Mucosa of descending colon (tissue), 3 donors: ENCODE measurements around the gene PCDH9. TPM values are rescaled to one million over a fixed set of nuclear protein-coding genes. Genes with fewer than 3 reads are reported as not detected.

Experiments
- ATAC-seq: fragments of 200-7000 bp; cut with Tn5 transposase; one replicate; pipeline ENCODE4 v1.9.1; 2020; ENCODE audit warnings: mild to moderate bottlenecking, moderate library complexity
- DNase-seq, 3 donors: peaks; one replicate each; pipeline ENCODE4 v3.0.0-alpha.2; 2020
- H3K36me3 ChIP-seq: fragments of 200-600 bp; one replicate; pipeline ENCODE4 v1.8.0; 2021; ENCODE audit warnings: low read depth, mild to moderate bottlenecking
- H3K4me1 ChIP-seq: fragments of 200-600 bp; one replicate; pipeline ENCODE4 v1.8.0; 2021; ENCODE audit warnings: low read depth, mild to moderate bottlenecking
- H3K4me3 ChIP-seq: fragments of 200-600 bp; one replicate; pipeline ENCODE4 v1.8.0; 2021; ENCODE audit warnings: mild to moderate bottlenecking
- H3K9me3 ChIP-seq: fragments of 200-600 bp; one replicate; pipeline ENCODE4 v1.8.0; 2021; ENCODE audit warnings: mild to moderate bottlenecking
- CTCF ChIP-seq: fragments of 200-600 bp; IDR thresholded peaks from one replicate; pipeline ENCODE4 v1.8.0; 2022; ENCODE audit warnings: antibody characterized with exemption, mild to moderate bottlenecking
- intact Hi-C, 2 donors: fragments of 100-400 bp; cut with DNase I in 1 of 2; cut with micrococcal nuclease in 1 of 2; formaldehyde crosslinking; loops; one replicate each; pipeline versions ENCODE4 v1.11.0 to v1.11.1; 2022; cut with DNase I, micrococcal nuclease
- total RNA-seq, 3 donors: library from RNA; stranded (reverse); fragmentation: NEBNext Ultra II Directional in 2 of 3; extraction: Animal tissue kit (Norgen Biotek cat#: 25700) in 2 of 3; gene quantifications; one replicate each; pipeline versions ENCODE4 v1.2.1 to v1.2.4, GENCODE V29; 2021 to 2023
- donor health status: DM: no; HTN: no; CAD: no; lungs with moderate emphysema.
- donor health status: DM: no; HTN: no; CAD: no.
- donor health status: DM: no; HTN: yes; CAD: no.

Gene PCDH9
- total RNA-seq, 3 donors from 2014 or later, result 0.58 to 5.0 (median 0.80) TPM

- Histone ChIP-seq H3K36me3 (no peaks in the 10 kb centered on the region), H3K4me3 (no peak overlapping the region), H3K4me1 (no peaks in the 10 kb centered on the region), H3K9me3 (no peaks in the 10 kb centered on the region)
- ATAC-seq (no peak), DNase-seq (no peak)
- intact Hi-C loops, result no loop called here
- TF ChIP-seq CTCF, result no peak
Observed at GRCh38 chr13:66940113-66940512, 290.0 kb downstream of the PCDH9 start.

GRCh38 chr13:66937423-66937822 is 292.7 kb downstream of the PCDH9 start:
- intact Hi-C loops, result no loop called here
- Histone ChIP-seq H3K36me3 (no peaks in the 10 kb centered on the region), H3K4me3 (no peak overlapping the region), H3K4me1 (no peaks in the 10 kb centered on the region), H3K9me3 (no peaks in the 10 kb centered on the region)
- TF ChIP-seq CTCF, result no peak
- ATAC-seq (no peak), DNase-seq (no peak)

GRCh38 chr13:66933994-66934393 is 296.1 kb downstream of the PCDH9 start:
- no peak for TF ChIP-seq CTCF
- no peak for ATAC-seq
- H3K9me3 ChIP-seq, result no peaks in the 10 kb centered on the region
- H3K4me3 ChIP-seq, result no peak overlapping the region
- no peaks in the 10 kb centered on the region for H3K36me3 ChIP-seq
- intact Hi-C loops, result no loop called here
- H3K4me1 ChIP-seq, result no peaks in the 10 kb centered on the region
- no peak for DNase-seq

- no peak for TF ChIP-seq CTCF
- DNase-seq (no peak), ATAC-seq (no peak)
- intact Hi-C loops, result no loop called here
- no peaks in the 10 kb centered on the region for H3K4me1 ChIP-seq
- no peak overlapping the region for H3K4me3 ChIP-seq
- H3K9me3 ChIP-seq, result no peaks in the 10 kb centered on the region
- no peaks in the 10 kb centered on the region for H3K36me3 ChIP-seq
Observed at GRCh38 chr13:66933527-66933926, 296.6 kb downstream of the PCDH9 start.

GRCh38 chr13:66927562-66927961 is 302.6 kb downstream of the PCDH9 start:
- Histone ChIP-seq H3K9me3 (no peaks in the 10 kb centered on the region), H3K4me3 (no peak overlapping the region), H3K36me3 (no peaks in the 10 kb centered on the region), H3K4me1 (no peaks in the 10 kb centered on the region)
- TF ChIP-seq CTCF, result no peak
- no peak for ATAC-seq
- intact Hi-C loops, result no loop called here
- no peak for DNase-seq

GRCh38 chr13:66926851-66927524 is 303.1 kb downstream of the PCDH9 start:
- DNase-seq, result no peak
- H3K36me3 ChIP-seq, result no peaks in the 10 kb centered on the region
- TF ChIP-seq CTCF, result no peak

More at GRCh38 chr13:66926851-66927524, 303.1 kb downstream of the PCDH9 start:
- Histone ChIP-seq H3K4me3 (no peak overlapping the region), H3K4me1 (no peaks in the 10 kb centered on the region), H3K9me3 (no peaks in the 10 kb centered on the region)
- intact Hi-C loops, result no loop called here
- no peak for ATAC-seq
